ENCODE results near the gene TBX4.
"Not testable (repeated sequence)": the region's sequence is repeated elsewhere in the genome, so short reads cannot be mapped to it uniquely, and the experiment has no call there.

TBX4 gene

GRCh38 chr17:61431594-61432311 lies 20.5 kb upstream of the TBX4 start:
- DNase-seq: no peak

- DNase-seq: no peak
These were observed 15.9 kb upstream of the TBX4 start for GRCh38 chr17:61436273-61436672.

GRCh38 chr17:61436995-61437704 lies 15.1 kb upstream of the TBX4 start:
- DNase-seq: no peak

- no peak for DNase-seq
These were observed 11.5 kb upstream of the TBX4 start for GRCh38 chr17:61440697-61441096.

GRCh38 chr17:61441507-61441906 lies 10.7 kb upstream of the TBX4 start:
- not testable (repeated sequence) for DNase-seq

- DNase-seq: no peak
These were observed 10.0 kb upstream of the TBX4 start for GRCh38 chr17:61442136-61442775.

GRCh38 chr17:61442878-61443474 lies 9.2 kb upstream of the TBX4 start:
- no peak for DNase-seq

GRCh38 chr17:61443475-61443882 lies 8.7 kb upstream of the TBX4 start:
- DNase-seq: no peak

GRCh38 chr17:61444075-61444474 lies 8.1 kb upstream of the TBX4 start:
- DNase-seq: no peak

GRCh38 chr17:61444831-61445230 lies 7.4 kb upstream of the TBX4 start:
- DNase-seq: no peak

- DNase-seq: no peak
These were observed 4.9 kb upstream of the TBX4 start for GRCh38 chr17:61447358-61447757.

- DNase-seq: no peak
These were observed 4.2 kb upstream of the TBX4 start for GRCh38 chr17:61448042-61448441.

- DNase-seq: not testable (repeated sequence)
These were observed 3.1 kb upstream of the TBX4 start for GRCh38 chr17:61449140-61449539.

- DNase-seq: no peak
These were observed 2.2 kb upstream of the TBX4 start for GRCh38 chr17:61449707-61450640.

GRCh38 chr17:61450641-61451537 lies 1.3 kb upstream of the TBX4 start:
- no peak for DNase-seq

GRCh38 chr17:61451538-61452300 lies 503 bp upstream of the TBX4 start:
- DNase-seq: no peak

- no peak for DNase-seq
These were observed 1.6 kb downstream of the TBX4 start for GRCh38 chr17:61453566-61454380.

GRCh38 chr17:61454381-61455323 lies 2.4 kb downstream of the TBX4 start:
- DNase-seq: no peak

Measured in NCI-H524 treated with DMSO at 0.1 percent for 48 hours (cell line).